Trophoblast cell (in vitro differentiated cells and primary cell): ENCODE measurements around the gene FGGY.
A peak's percentile ranks its signal among the peaks of the same experiment; 100 is the strongest.

Experiments
- DNase-seq, 2 donors: peaks; one replicate each; pipeline ENCODE4 v3.0.0-alpha.2; 2016
- H2AFZ ChIP-seq: 2 replicates; pipeline ENCODE4 v1.6.1; 2013; ENCODE audit warnings: low read length, moderate library complexity, mild to moderate bottlenecking; ENCODE audit not compliant: insufficient read depth, poor library complexity
- H2AK5ac ChIP-seq: 2 replicates; pipeline ENCODE4 v1.6.1; 2013; ENCODE audit warnings: mild to moderate bottlenecking, low read length
- H2BK120ac ChIP-seq: 2 replicates; pipeline ENCODE4 v1.6.1; 2013; ENCODE audit warnings: low read length, mild to moderate bottlenecking, moderate library complexity; ENCODE audit not compliant: insufficient read depth, poor library complexity
- H2BK12ac ChIP-seq: 2 replicates; pipeline ENCODE4 v1.6.1; 2013; ENCODE audit warnings: mild to moderate bottlenecking, low read length, moderate library complexity
- H2BK5ac ChIP-seq: 2 replicates; pipeline ENCODE4 v1.6.1; 2013; ENCODE audit warnings: low read length, low read depth, moderate library complexity, mild to moderate bottlenecking; ENCODE audit not compliant: poor library complexity
- H3K14ac ChIP-seq: 2 replicates; pipeline ENCODE4 v1.6.1; 2013; ENCODE audit warnings: mild to moderate bottlenecking, low read length
- H3K18ac ChIP-seq: 2 replicates; pipeline ENCODE4 v1.6.1; 2013; ENCODE audit warnings: mild to moderate bottlenecking, low read length
- H3K23ac ChIP-seq: 2 replicates; pipeline ENCODE4 v1.6.1; 2013; ENCODE audit warnings: low read length
- H3K27ac ChIP-seq: 2 replicates; pipeline ENCODE4 v1.5.1; 2013; ENCODE audit warnings: low read depth, mild to moderate bottlenecking, inconsistent platforms, low read length, moderate library complexity
- H3K27me3 ChIP-seq: 2 replicates; pipeline ENCODE4 v1.6.1; 2013; ENCODE audit warnings: inconsistent platforms, mild to moderate bottlenecking, low read length, moderate library complexity; ENCODE audit not compliant: insufficient read depth
- H3K36me3 ChIP-seq, 2 experiments: 1 replicate in 1 of 2; 2 replicates in 1 of 2; pipeline ENCODE4 v1.6.1; 2013; ENCODE audit warnings: low read length in 2 of 2, mild to moderate bottlenecking in 2 of 2, moderate library complexity in 1 of 2; ENCODE audit not compliant: insufficient read depth in 2 of 2, control insufficient read depth in 1 of 2
- H3K4ac ChIP-seq: 2 replicates; pipeline ENCODE4 v1.6.1; 2013; ENCODE audit warnings: low read depth, mild to moderate bottlenecking, low read length, moderate library complexity
- H3K4me1 ChIP-seq, 2 experiments: 1 replicate in 1 of 2; 2 replicates in 1 of 2; pipeline ENCODE4 v1.6.1; 2013; ENCODE audit warnings: low read length in 2 of 2, mild to moderate bottlenecking in 2 of 2, moderate library complexity in 1 of 2; ENCODE audit not compliant: insufficient read depth in 2 of 2, control insufficient read depth in 1 of 2
- H3K4me2 ChIP-seq: 2 replicates; pipeline ENCODE4 v1.6.1; 2013; ENCODE audit warnings: inconsistent platforms, mild to moderate bottlenecking, low read length, moderate library complexity
- H3K4me3 ChIP-seq: 2 replicates; pipeline ENCODE4 v1.5.1; 2013; ENCODE audit warnings: mild to moderate bottlenecking, low read depth, low read length, inconsistent platforms
- H3K79me1 ChIP-seq: one replicate; pipeline ENCODE4 v1.6.1; 2013; ENCODE audit warnings: low read length
- H3K79me2 ChIP-seq: 2 replicates; pipeline ENCODE4 v1.6.1; 2013; ENCODE audit warnings: low read length, mild to moderate bottlenecking; ENCODE audit not compliant: control insufficient read depth, insufficient read depth, poor library complexity
- H3K9ac ChIP-seq: 2 replicates; pipeline ENCODE4 v1.6.1; 2013; ENCODE audit warnings: mild to moderate bottlenecking, low read length
- H3K9me3 ChIP-seq: 2 replicates; pipeline ENCODE4 v1.6.1; 2013; ENCODE audit warnings: low read depth, mild to moderate bottlenecking, control low read depth, inconsistent platforms, low read length; ENCODE audit not compliant: insufficient read depth
- H4K12ac ChIP-seq: 2 replicates; pipeline ENCODE4 v1.6.1; 2013; ENCODE audit warnings: low read depth, mild to moderate bottlenecking, low read length, moderate library complexity
- H4K8ac ChIP-seq: 2 replicates; pipeline ENCODE4 v1.6.1; 2013; ENCODE audit warnings: low read depth, mild to moderate bottlenecking, low read length, moderate library complexity
- H4K91ac ChIP-seq: one replicate; pipeline ENCODE4 v1.6.1; 2013; ENCODE audit warnings: low read depth, mild to moderate bottlenecking, low read length, moderate library complexity
- WGBS: extraction: QIAGEN DNeasy Blood & Tissue Kit; methylation state at CpG from one replicate; pipeline ENCODE4 v1.1.7; 2013; ENCODE audit warnings: missing lambda C conversion rate; ENCODE audit not compliant: insufficient read length, insufficient coverage; ENCODE audit errors: extremely low coverage; 5-methylcytosine and 5-hydroxymethylcytosine counted together

Gene FGGY

DNA sequence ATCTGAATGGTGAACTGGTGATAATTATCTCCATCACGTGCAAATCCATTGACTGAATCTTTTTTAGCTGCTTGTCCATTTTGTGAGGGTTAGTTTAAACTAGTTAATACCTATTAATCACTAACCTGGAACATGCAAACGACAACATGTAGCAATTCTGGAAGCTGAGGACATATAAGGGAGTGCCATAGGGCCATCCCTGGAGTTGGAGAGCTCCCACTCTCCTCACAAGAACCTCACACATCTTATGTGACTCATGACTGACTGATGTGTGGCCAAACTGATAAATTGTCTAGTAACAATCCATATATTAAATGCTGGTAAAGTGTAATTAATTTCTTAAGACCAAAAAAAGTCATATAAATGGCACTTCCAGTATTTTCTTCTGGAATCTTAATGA, 454.9 kb downstream of the FGGY start:
- H4K8ac ChIP-seq: no peak overlapping the region
- H3K9ac ChIP-seq: no peak overlapping the region
- H3K4me3 ChIP-seq: no peak overlapping the region
- H3K14ac ChIP-seq: no peak overlapping the region
- H4K12ac ChIP-seq: no peak overlapping the region
- H2BK5ac ChIP-seq: no peak overlapping the region
- H3K9me3 ChIP-seq: no peaks in the 10 kb centered on the region
- no peak overlapping the region for H3K23ac ChIP-seq
- H3K4me2 ChIP-seq: no peak overlapping the region
- H4K91ac ChIP-seq: no peak overlapping the region
- H3K27ac ChIP-seq: no peak overlapping the region
- H3K4ac ChIP-seq: no peak overlapping the region
- no peak overlapping the region for H3K18ac ChIP-seq
- H2BK12ac ChIP-seq: no peak overlapping the region
- H3K4me1 ChIP-seq: peaks cover 6 to 13% of the 10 kb centered on the region in 2 experiments
- no peak overlapping the region for H2AK5ac ChIP-seq
- no peaks in the 10 kb centered on the region for H3K79me1 ChIP-seq
- H3K79me2 ChIP-seq: no peaks in the 10 kb centered on the region
- H2AFZ ChIP-seq: no peak overlapping the region
- DNase-seq: no peak
- H2BK120ac ChIP-seq: no peak overlapping the region
- no peaks in the 10 kb centered on the region for H3K36me3 ChIP-seq
- H3K27me3 ChIP-seq: no peaks in the 10 kb centered on the region
- no CpG with 5 or more reads among the region's 2 CpGs for WGBS

DNA sequence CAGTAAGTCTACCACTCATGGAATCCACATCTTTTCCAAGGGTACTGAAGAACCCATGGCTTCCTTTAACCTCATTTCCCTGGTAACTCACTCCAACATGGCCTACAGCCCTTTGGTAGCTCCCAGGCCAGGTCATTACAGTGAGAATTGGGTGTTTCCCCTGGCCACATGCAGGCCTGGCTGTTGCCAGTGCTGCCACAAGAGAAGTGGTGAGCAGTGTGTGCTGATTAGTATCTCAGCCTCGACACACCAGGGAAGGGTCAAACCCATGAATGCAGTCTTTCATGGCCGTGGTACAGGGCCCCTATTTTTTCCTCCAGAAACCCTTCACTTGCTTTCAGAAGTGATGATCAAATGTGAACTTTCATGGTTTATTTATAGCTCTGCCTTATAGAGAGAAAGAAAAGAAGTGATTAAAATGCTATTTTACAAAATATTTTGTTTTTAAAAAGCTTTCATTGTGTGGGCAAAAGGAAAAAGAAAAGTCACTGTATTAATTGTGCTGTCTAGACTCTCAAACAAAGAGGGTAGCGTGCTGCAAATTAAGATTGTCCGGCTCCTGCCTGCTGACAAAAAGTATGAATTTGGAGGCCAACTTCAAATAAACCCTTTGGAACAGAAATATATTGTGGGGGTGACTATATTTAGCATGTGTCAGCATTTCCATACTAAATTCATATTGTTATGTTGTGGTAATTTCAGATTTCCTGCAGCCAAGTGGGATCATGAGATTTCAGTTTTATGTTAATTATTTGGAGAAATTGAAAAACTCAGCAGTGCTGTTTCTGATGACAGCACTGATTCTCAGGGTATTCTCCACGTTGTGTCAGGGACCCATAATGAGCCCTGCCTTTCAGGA, 455.9 kb downstream of the FGGY start:
- Histone ChIP-seq H3K18ac (no peak overlapping the region), H3K4ac (no peak overlapping the region), H3K36me3 (no peaks in the 10 kb centered on the region), H3K27ac (no peak overlapping the region), H3K4me1 (peaks cover 6 to 18% of the 10 kb centered on the region in 2 experiments), H2BK120ac (no peak overlapping the region), H3K79me2 (no peaks in the 10 kb centered on the region), H3K14ac (no peak overlapping the region), H2BK12ac (no peak overlapping the region), H2BK5ac (no peak overlapping the region), H3K9ac (no peak overlapping the region), H2AFZ (no peak overlapping the region), H4K12ac (no peak overlapping the region), H2AK5ac (no peak overlapping the region), H4K8ac (no peak overlapping the region), H3K9me3 (no peaks in the 10 kb centered on the region), H3K4me2 (no peak overlapping the region), H3K4me3 (no peak overlapping the region), H3K79me1 (no peaks in the 10 kb centered on the region), H4K91ac (no peak overlapping the region), H3K23ac (no peak overlapping the region), H3K27me3 (no peaks in the 10 kb centered on the region)
- no CpG with 5 or more reads among the region's 5 CpGs for WGBS
- DNase-seq: no peak

DNA sequence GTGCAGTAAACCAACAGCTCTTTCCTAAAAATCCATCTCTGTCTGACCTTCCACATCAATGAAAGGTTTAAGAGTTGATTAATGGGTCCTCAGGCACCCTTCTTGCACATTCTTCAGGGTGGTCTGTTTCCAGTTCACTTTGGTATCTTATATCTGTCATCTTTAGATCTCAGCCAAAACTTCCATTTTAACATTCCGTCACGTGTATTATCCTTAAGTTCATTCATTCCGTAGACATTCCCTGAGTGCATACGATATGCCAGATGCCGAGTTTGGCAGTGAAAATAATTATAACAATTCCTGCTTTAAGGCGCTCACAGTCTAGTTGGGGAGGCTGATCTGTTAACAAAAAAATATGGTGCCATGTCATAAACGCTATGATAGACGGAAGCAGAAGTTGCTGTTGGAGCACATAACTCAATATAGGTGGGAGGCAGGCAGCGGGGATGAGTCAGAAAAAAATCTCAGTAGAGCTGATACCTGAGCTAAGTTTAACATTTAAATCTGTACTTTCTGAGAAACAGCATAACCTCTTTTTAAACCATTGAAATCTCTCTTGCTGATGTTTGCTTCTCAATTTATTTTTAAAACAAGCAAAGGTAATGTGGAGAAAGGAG, 458.3 kb downstream of the FGGY start:
- H3K4me1 ChIP-seq: peaks cover 6 to 20% of the 10 kb centered on the region in 2 experiments
- H3K4ac ChIP-seq: no peak overlapping the region
- H2BK120ac ChIP-seq: no peak overlapping the region
- H4K12ac ChIP-seq: no peak overlapping the region
- H3K79me2 ChIP-seq: no peaks in the 10 kb centered on the region
- H3K14ac ChIP-seq: no peak overlapping the region
- H3K4me3 ChIP-seq: no peak overlapping the region
- H4K91ac ChIP-seq: no peak overlapping the region
- H3K36me3 ChIP-seq: no peaks in the 10 kb centered on the region
- H3K18ac ChIP-seq: no peak overlapping the region
- H4K8ac ChIP-seq: no peak overlapping the region
- no peak overlapping the region for H3K27ac ChIP-seq
- H2BK12ac ChIP-seq: no peak overlapping the region
- no peaks in the 10 kb centered on the region for H3K27me3 ChIP-seq
- H2BK5ac ChIP-seq: no peak overlapping the region
- H3K79me1 ChIP-seq: peaks cover 3% of the 10 kb centered on the region
- no peak for DNase-seq
- H3K9ac ChIP-seq: no peak overlapping the region
- no peaks in the 10 kb centered on the region for H3K9me3 ChIP-seq
- no peak overlapping the region for H2AFZ ChIP-seq
- H3K23ac ChIP-seq: no peak overlapping the region
- no peak overlapping the region for H3K4me2 ChIP-seq
- H2AK5ac ChIP-seq: no peak overlapping the region
- WGBS: no CpG with 5 or more reads among the region's 9 CpGs

DNA sequence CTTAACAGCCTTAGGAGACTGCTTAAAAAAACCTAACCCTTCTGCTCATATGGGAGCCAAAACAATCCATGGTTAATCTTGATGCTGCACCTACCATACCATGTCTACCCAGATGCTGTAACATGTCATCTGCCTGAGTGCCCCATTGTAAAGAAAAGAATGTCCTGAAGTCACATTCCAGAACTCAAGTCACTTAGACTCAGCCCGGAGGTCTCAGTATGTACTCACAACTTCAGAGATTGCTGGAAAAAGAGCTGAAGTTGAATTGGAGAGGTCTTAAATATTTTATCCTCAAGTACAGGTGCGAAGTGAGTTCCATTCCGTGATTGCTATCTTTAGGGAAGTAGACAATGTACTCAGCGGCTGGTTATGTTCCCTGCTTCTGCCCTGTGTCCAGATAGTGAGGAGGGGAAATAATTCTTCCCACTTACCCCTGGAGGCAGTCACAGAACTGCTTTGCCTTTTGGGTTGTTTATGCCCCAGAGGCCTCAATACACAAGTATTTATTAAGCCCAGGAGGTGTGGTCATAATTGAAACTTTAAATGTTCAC, 460.4 kb downstream of the FGGY start:
- no peak overlapping the region for H3K4me3 ChIP-seq

More for the DNA sequence above, 460.4 kb downstream of the FGGY start:
- no peak overlapping the region for H3K4me2 ChIP-seq
- no peak overlapping the region for H4K91ac ChIP-seq
- no peak overlapping the region for H4K12ac ChIP-seq
- H2BK12ac ChIP-seq: no peak overlapping the region
- no peaks in the 10 kb centered on the region for H3K36me3 ChIP-seq
- no peak overlapping the region for H3K23ac ChIP-seq
- H3K79me2 ChIP-seq: no peaks in the 10 kb centered on the region
- peaks cover 4 to 17% of the 10 kb centered on the region in 2 experiments for H3K4me1 ChIP-seq
- H2BK120ac ChIP-seq: no peak overlapping the region
- H3K4ac ChIP-seq: no peak overlapping the region
- no peak overlapping the region for H4K8ac ChIP-seq
- no peak overlapping the region for H2AFZ ChIP-seq
- no peak overlapping the region for H3K14ac ChIP-seq
- peak overlapping the region; percentile 24 for H3K27ac ChIP-seq
- H2AK5ac ChIP-seq: no peak overlapping the region
- no CpG with 5 or more reads among the region's 4 CpGs for WGBS
- H3K9me3 ChIP-seq: no peaks in the 10 kb centered on the region
- peaks cover 3% of the 10 kb centered on the region for H3K79me1 ChIP-seq
- no peak overlapping the region for H3K9ac ChIP-seq
- H3K27me3 ChIP-seq: no peaks in the 10 kb centered on the region
- H2BK5ac ChIP-seq: no peak overlapping the region
- DNase-seq: peak; percentile 30 to 68
- no peak overlapping the region for H3K18ac ChIP-seq
